Putamen (tissue), 1 donor: ENCODE measurements around the gene GNPDA2.
"Not testable (repeated sequence)": the region's sequence is repeated elsewhere in the genome, so short reads cannot be mapped to it uniquely, and the experiment has no call there.

Source experiments
- DNase-seq: peaks from one replicate; pipeline ENCODE4 v3.0.0-alpha.2; 2016; ENCODE audit warnings: low spot score

Gene GNPDA2

DNA sequence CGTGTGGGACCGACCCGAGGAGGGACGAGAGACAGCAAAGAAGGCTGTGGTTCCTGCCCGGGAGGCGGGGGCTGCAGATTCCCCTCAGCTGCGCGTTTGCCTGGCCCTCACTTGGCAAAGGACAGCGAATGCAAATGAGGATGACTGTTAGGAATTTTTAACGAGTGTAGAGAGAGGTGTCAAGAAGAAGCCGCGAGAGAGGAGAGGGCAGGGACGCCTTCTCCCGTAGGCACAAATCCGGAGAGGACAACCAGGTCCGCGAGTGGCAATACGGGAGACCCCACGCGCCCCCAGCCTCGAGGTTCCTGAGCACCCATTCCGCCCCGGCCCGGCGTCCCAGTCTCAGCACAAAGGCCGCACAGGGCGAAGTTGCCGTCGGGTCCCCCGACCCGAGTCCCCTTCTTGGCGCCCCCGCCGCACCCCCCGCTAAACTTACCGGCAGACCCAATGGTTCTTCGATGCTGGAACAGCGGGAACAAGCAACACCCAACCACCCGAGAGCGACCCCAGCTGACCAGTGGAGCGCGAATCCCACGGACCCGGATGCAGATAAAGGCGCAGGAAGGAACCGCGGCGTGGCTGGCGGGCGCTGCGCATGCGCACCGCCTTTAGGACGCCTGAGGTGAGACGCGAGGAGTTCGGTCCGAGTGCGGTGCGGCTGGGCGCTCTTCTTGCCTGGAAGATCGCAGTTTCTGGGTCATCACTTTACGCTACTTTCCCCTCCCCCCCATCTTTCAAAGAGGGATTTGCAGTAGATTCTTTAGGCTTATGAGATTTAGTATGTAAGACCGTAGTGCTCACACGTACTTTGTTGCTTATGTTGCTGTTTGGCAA is at the start of gene GNPDA2:
TSS of gene GNPDA2 (minus strand) at position 519 of the 834 bp plus-strand sequence. CDS start 4,349 bp downstream, outside the sequence.
- peak; percentile 90 for DNase-seq

DNA sequence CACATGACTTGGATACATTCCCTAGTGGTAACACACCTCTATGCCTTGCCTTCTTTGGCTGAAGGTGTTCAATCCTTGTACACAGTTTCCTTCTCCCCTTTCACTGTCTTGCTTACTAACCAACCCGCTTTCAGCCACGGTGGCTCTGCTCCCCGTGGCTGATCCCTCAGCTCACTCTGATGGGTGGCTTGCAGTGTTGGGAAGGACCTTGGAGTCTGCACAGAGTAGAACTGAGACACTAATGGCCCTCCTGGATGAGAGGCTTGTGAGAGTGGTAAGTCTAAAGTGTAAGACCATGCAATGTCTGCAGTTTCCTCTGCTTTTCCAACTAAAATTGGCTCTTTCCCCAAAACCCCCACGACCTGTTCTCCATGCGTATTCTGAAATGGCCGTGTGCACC is 46.0 kb upstream of the GNPDA2 start:
- no peak for DNase-seq

DNA sequence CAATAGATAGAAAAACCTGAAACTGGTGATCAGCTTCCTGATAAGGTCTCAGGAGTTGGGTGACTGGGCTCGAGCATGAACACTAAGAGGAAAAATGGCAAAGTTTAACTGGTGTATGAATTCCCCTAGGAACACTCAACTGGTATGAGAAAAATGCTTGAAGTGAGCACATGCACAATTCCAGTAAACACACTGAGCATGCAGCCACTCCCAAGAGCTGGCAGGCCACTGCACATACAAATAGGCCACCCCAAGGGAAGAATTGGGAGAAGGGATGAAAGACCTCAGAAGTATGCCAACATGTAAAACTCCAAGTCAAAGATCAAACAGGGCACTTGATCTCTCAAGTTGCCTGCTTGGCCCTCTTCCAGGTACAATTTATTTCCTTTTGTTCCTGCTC is 45.4 kb upstream of the GNPDA2 start:
- no peak for DNase-seq

DNA sequence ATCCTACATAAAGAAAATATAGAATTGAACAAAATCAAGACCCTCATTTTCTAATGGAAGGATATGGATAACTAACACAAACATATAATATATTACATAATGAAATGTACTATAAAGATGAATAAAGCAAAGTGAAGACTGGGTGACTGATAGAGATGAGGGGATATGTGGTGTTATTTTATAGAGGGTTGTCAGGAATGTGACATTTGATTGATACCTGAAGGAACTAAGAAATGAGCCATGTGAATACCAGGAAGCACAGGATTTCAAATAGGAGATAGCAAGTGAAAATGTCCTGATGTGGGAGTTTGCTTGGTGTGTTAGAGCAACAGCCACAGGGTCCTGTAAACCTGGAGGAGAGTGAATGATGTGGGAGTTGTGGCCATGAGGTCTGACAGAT is 40.1 kb upstream of the GNPDA2 start:
- DNase-seq, result no peak

DNA sequence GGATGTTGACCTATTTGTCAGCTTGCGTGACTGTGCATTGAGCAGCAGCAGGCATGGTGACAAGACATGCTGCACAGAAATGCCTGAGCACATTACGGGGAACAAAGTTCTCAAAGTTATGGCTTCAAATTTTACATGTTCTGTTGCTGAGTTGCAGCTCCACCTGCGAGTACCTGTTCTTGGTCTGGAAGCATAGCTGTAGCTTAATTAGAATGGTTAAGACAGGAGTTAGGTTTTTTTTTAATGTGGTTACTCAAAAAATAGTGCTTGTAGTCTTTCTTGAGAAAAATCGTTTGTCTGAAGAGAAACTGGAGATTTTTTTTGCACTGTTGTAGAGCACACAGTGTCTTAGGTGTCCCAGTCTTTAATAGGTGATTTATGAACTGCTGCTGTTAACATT is 38.8 kb upstream of the GNPDA2 start:
- DNase-seq, result no peak

DNA sequence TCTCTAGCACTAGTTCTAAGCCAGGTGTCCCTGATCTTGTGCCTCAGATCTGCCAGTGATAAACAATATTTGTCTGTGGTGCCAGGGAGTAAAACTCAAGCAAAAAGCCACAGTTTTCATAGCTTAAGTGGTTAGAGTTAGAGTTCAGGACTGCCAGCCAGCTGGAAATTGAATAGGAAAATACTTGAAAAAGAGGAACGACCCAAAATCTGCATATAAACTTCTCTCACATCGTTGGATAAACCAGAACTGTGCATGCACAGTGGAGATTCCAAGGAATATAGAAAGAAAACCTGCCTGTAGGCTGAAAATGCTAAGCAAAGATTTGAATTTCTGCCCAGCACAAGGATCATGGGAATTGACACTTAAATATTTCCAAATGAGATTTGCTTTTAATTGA is 35.0 kb upstream of the GNPDA2 start:
- DNase-seq, result no peak

DNA sequence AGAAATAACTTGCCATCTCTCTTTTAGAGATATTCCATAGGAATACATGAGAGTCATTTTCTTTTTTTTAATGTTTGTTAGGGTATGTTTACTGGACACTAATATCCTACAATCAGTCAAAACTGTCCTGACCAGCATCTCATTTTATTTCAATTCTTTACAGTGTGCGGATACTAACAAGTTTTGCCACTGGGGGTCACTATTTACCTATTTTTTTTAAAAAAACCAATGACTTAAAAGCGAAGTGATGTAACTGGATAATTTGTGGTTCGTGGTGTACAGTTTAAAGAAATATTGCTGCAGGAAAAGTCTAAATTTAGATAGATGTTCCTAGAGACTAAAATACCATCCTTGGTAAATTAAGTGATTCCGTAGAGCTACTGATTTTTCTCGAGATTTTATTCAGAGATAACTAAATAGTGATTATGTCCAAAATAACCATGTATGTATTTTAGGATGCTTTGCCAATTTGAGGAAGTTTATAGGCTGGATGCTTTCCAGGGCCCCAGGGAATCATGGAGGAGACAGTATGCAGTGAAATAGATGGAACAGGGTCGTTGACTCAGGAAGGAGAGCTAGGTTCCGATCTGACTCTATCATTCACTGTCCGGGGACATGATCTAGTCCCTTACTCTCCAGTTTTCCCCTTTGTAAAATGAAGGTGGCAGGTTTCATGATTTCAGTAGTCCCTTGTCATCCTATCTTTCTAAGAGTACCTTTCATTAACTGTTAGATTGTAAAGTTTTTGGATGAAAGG is 34.0 kb upstream of the GNPDA2 start:
- DNase-seq, result peak; percentile 38

DNA sequence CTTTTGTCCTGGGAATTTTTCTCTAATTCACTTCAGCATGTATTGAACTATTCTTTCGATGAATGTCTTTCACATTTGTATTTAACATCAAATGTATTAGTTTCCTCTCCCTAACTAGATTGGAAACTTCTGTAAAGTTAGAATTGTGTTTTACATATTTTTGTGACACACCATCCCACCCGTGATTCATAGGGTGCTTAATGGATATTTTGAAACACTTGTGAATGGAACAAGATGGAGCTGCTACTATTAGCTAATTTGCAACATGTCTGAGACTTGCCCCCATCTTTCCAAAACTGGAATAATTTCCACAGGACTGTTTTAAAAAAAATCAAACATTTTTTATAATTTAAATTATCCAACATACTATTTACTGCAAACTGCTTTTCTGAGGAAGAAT is 30.2 kb upstream of the GNPDA2 start:
- DNase-seq, result no peak

DNA sequence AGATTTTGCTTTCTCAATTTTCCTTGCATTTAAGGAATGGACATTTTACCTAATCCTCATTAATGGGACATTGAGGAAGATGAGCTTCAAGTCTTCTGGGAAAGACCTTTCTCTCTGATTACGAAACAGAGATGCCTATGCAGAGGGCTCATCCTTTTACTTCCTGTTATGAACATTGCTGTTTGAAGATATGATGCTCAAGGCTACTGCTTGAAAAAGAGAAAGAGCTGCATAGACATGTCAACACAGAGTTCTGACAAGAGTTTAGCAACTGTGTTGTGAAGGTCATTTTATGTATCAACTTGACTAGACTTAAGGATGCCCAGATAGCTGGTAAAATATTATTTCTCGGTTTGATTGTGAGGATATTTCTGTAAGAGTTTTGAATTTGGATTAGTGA is 13.8 kb upstream of the GNPDA2 start:
- no peak for DNase-seq

DNA sequence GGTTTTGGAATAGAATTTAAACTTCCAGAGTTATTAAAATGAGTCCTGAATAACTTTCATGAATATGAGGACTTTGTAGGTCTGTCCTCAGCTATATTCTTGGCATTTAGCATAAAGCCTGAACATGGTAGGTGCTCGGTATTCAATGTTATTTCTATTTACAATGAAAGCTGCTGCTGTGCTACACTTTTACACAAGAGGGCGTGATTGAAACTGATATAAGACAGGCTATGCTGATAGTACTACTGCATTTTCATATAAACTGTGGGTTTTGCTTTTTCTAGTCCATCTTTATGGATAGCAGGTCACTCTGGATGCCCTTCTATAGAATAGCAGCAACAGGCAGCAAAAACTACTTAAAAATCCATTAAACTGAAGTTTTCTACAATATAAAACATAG is 12.3 kb upstream of the GNPDA2 start:
- DNase-seq, result no peak

DNA sequence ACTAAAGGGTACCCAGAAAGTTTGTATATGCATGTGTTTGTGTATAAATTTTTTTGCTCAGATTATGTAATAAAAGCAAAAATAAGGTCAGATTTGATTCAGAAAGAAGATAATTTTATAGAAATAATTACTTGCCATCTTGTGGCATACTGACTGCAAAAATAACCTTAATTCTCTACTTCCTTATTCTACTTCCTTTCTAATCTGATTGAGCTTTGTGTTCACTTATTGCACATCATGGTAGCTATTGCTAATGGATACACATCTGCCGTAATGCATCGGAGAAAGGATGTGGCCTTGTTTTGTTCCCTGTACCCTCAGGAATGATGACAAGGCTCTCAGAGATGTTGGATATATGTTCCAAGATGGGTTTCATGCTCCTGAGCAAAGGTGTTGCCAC is 10.5 kb upstream of the GNPDA2 start:
- no peak for DNase-seq

DNA sequence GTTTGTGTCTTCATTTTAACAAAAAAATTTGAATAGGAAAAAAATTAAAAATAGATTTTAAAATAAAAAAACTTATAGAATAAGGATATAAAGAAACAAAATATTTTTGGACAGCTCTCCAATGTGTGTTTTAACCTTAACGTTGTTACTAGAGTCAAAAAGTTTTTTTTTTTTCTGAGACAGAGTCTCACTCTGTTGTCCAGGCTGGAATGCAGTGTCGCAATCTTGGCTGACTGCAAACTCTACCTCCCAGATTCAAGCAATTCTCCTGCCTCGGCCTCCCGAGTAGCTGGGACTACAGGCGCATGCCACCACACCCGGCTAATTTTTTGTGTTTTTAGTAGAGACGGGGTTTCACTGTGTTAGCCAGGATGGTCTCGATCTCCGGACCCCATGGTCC is 2.3 kb upstream of the GNPDA2 start:
- DNase-seq, result not testable (repeated sequence)

DNA sequence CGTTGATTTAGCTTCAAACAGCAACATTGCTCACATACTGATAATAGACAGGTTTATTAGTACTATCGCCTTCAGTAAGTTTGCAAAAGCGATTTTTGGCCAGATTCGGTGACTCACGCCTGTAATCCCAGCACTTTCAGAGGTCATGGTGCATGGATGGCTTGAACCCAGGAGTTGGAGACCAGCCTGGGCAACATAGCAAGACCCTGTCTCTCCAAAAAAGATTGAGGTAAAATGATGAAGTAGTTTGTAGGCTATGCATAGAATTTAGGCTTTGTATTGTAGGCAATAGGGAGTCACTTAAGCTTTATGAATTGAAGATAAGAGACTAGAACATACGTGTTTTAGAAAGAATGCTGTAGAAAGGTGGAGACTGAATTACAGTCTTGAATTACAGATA is 1.1 kb upstream of the GNPDA2 start:
- DNase-seq, result no peak

DNA sequence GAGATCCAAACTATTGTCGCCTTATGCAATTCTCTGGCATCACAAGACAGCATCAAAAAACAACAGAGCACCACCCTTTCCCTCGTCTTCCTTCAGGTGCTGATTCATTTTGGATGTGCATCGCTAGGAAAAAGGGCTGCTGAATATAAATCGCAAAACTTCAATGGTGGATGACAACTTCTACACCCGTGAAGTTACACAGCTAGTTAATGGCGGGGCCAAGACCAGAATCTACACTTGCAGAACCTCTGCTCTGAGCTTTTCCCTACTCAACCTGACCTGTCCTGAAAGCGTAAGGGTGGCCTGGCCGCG is 674 bp downstream of the GNPDA2 start:
- DNase-seq, result no peak

DNA sequence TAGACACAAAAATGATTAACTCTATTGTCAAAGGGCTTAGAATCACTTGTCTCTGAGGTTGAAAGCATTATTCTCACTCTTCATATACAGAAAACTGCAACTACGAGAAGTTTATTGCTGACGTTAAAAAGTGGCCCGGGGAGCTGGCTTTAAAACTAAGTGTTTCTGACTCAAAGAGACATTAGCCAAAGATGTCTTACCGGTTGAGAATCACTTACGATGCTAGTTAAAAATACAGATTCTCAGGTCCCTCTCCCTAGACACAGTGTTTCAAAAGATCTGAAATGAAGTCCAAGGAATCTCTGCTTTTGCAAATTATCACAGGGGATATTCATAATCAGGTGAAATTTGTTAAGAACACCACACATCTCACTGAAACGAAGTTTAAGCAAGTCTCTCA is 1.2 kb downstream of the GNPDA2 start:
- DNase-seq, result no peak

DNA sequence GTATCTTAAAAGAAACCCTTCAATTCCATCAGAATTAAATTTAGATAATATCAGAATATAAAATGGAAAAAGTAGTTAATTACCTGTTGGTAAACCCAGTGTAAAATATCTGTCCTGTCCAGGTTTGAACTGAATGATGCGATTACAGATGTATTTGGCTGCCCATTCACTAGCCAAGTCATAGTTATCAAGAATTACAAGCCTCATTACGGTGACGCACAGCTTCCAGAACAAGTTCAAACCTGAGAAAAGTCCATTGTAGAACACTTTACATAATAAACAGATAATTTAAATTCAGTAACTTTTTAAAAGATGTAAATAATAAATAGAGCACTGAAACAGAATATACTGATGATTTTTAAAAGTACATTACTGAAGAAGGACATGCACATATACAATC is 4.4 kb downstream of the GNPDA2 start:
- no peak for DNase-seq

DNA sequence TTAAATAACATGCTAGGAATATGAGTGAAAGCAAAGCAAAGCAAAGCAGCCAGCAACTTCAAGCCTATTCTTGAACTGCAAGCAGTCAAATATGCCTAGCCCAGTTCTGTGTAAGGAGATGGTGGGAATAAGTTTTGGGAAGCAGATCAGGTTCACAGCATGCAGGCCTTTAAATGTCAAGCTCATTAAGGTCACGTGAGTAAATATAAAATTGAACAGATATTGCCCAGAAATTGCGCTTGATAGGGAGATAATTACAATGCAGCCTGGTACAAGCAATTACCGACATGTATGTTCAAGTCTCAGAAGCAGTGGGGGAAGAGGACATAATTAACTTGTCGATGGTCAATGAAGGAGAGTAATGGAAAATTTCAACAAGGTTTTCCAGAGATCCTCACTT is 6.0 kb downstream of the GNPDA2 start:
- no peak for DNase-seq

DNA sequence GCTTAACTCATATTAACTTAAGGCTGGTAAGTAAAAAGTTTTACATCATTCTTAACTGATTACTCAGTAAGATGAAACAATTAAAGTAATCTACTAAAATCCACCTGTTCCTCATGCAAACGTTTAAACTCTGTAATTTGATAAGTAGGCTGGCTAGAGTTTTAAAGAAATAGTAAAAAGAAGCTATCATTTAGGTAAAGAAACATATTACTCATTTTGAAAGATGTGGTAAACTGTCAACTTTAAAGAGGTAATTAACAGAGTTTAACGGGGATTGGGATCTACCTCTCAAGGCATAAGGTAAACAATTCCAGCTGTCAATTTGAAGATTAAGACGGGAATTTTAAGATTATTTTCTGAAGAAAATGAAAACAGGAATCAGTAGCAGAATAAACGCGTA is 9.8 kb downstream of the GNPDA2 start:
- DNase-seq, result no peak

DNA sequence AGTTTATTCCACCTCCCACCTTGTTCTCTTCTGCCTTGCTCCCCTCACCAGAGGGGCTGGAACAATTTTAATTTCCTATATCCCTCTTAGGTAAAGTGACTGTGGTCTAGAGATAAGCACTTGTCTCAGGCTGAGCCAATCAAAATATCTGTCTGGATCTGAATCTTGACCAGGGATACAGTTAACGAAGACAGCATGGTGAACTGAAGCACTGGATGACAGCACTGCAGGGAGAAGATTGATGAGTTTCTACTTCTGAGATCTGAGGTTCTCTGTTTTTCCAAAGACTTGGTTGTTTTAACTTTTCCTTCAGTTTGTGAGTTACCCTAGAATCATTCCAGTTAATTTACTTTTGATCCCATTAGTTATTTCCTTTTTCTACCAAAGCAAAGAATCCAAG is 13.2 kb downstream of the GNPDA2 start:
- no peak for DNase-seq

DNA sequence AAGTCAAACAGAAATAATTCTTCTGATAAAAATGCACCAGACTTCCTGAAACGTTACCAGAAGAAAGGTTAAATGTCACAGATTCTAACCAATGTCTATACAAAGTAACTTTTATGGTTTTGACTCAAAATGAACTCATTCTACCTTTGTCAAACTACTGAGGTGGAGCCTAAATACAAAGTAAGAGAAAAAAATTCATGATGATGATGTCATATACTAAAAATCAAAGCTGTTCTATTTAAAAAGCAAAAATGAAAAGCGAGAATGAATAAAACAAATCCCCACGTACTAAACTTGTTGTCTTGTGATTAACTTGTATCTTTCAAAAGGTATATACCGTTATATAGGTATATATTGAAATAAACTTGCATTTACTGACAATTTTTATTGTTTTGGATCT is 21.7 kb downstream of the GNPDA2 start:
- no peak for DNase-seq

DNA sequence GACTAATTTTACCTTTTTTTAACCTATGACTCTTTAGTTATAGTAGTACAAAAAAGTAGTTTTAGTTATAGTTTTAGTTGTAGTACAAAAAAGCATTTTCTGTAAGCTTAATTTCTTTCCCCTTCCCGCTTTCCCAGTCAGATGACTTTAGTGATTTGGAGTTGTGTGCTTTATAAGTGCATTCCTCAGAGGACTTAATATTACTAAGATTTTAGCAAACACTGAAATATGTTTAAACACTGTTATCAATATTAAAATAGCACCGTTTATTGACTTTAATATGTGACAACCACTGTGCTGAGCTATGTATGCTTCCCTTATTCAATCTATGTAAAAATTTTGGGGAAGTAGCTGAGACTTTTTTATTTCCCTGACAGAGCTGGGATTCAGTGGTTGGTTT is 25.3 kb downstream of the GNPDA2 start:
- DNase-seq, result no peak

DNA sequence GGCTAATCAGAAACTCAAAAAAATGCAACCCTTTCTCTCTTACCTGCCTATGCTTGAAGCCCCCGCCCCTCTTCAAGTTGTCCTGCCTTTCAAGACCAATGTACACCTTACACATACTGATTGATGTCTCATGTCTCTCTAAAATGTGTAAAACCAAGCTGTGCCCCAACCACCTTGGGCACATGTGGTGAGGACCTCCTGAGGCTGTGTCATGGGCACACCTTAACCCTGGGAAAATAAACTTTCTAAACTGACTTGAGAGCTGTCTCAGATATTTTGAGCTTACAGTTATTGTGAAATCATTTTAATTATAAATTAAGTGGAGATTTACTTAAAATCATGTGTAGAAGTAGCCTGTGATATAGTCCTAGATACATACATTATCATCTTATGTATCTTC is 25.9 kb downstream of the GNPDA2 start:
- DNase-seq, result no peak

DNA sequence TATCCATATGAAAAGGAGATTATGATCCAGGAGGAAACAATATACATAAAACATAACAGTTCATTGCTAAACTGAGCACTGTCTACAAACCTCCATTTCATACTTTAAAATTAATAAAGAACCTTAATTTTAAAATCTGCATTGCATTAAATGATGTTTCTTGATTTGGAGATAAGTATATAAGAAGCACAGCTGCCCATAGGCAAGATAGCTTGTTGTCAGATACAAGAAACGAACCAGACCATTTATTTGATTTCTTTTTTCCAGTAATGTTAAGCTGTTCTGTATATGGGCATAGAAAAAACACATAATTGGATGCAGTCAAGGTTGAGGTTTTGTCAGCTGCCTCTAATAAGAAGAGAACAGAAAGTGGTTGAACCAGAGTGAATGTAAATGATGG is 41.7 kb downstream of the GNPDA2 start:
- DNase-seq, result no peak

DNA sequence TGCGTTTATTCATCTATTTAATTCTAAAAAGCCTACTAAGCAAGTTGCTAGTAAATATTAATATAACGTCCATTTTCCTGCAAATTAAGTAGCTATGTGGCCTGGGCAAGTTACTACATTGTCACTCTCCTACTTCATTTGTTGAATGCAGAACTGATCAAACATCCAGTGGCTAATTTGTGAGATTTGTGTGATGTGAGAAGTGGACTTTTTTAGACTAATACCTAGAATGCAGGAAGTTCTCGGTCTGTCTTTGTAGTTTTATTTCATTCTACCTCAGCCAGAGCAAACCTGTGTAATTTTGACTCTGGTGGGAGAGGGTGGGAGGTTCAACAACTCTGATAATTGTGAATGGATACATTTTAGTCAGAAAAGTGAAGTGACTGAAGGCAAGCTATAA is 47.3 kb downstream of the GNPDA2 start:
- no peak for DNase-seq
